ENCODE data around the gene CEMIP. TPM values are rescaled to one million over a fixed set of nuclear protein-coding genes. Genes with fewer than 3 reads are reported as not detected.

Gene CEMIP
- total and polyA plus RNA-seq, 10 of the 15 experiments (the other 5 are each of a cell fraction or from before 2014, with no cell fraction given) = 0.01 to 0.44 (median 0.16) TPM; not detected in 6

DNA sequence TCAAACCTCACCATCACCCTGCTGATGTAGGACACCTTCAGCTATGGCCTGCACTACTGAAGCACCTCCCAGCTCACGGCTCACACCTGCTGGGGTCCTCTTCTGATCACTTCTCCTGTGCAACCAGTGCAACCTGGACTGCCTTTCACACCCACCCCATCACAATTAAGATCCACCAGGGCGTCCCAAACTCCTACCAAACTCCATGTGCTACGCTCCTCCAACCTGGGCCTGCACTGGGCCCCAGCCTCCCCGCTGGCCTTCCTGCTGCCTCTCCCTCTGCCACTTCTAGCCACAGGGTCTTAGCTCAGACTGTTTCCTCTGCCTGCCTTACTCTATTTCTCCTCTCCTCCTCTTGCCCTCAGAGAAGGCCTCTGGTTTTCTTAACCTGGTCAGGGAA is 197.7 kb downstream of the CEMIP start:
- intact Hi-C loops (cut with micrococcal nuclease; ENCODE audit: unreplicated experiment) (no loop called here), in situ Hi-C loops (cut with MboI) (no loop called here)
- H3K36me3 ChIP-seq (ENCODE audit: control insufficient read depth in 2 of 2, insufficient read depth in 2 of 2, low read length in 1 of 2) = peaks cover 1 to 3% of the 10 kb centered on the region in 2 experiments; a peak in 3 of 4 replicates
- SMC1A ChIA-PET (ENCODE audit: uncharacterized antibody, unreplicated experiment) = interaction anchor here (0.7 to 2.7 kb wide), 3 partner anchors 131 to 289 kb away, joined by 3 to 14 read pairs (median 3); no protein-coding TSS in a partner anchor
- FAIRE-seq (no peak), DNase-seq (ENCODE audit: low read depth, low spot score) (no peak), ATAC-seq (no peak)
- H3K9ac ChIP-seq (ENCODE audit: control insufficient read depth, insufficient read depth, low read length) = no peak overlapping the region
- CTCF ChIA-PET = interaction anchor here (1.2 to 2.4 kb wide), 9 partner anchors 9 to 521 kb away, joined by 3 to 24 read pairs (median 4); no protein-coding TSS in a partner anchor
- no peaks in the 10 kb centered on the region for H3K79me2 ChIP-seq (ENCODE audit: control insufficient read depth, insufficient read depth, low read length)
- H3K4me2 ChIP-seq (ENCODE audit: control insufficient read depth, insufficient read depth) = no peak overlapping the region
- H4K20me1 ChIP-seq (ENCODE audit: control insufficient read depth, insufficient read depth) = no peaks in the 10 kb centered on the region
- H3K9me3 ChIP-seq (replicated peaks; ENCODE audit: control insufficient read depth, insufficient read depth, low read length) = no peaks in the 10 kb centered on the region
- H2AFZ ChIP-seq (ENCODE audit: control insufficient read depth, low read depth, low read length) = no peak overlapping the region
- no peaks in the 10 kb centered on the region for H3K27me3 ChIP-seq (replicated peaks in 1 of 2; ENCODE audit: control insufficient read depth in 2 of 2, insufficient read depth in 2 of 2, low read length in 1 of 2)
- no TSS peak for BruUV-seq (replicated peaks)
- TF ChIP-seq POLR2A (IDR thresholded peaks at IDR 0.05; ENCODE audit: low read depth, low read length) = 0 out of 2 replicates have a peak, but pooled peaks have one; percentile 25
- no peak for TF ChIP-seq ZNF24 (IDR thresholded peaks at IDR 0.05)
- no peak for TF ChIP-seq KLF5 (IDR thresholded peaks at IDR 0.05; ENCODE audit: partially characterized antibody)
- 99% methylated on average over 4 of the region's 4 CpGs for WGBS (ENCODE audit: insufficient coverage, insufficient replicate concordance, low lambda C conversion rate, missing lambda C conversion rate)
- H3K27ac ChIP-seq (ENCODE audit: control insufficient read depth, insufficient read depth) = no peak overlapping the region
- no peak overlapping the region for H3K4me3 ChIP-seq
- RAD21 ChIA-PET (ENCODE audit: unreplicated experiment) = interaction anchor here (1.2 to 4.2 kb wide), 2 partner anchors 9 to 289 kb away, joined by 3 to 31 read pairs; no protein-coding TSS in a partner anchor
- H3K4me1 ChIP-seq (ENCODE audit: control insufficient read depth, insufficient read depth, low read length) = no peaks in the 10 kb centered on the region
- POLR2A ChIA-PET = no interaction called here

DNA sequence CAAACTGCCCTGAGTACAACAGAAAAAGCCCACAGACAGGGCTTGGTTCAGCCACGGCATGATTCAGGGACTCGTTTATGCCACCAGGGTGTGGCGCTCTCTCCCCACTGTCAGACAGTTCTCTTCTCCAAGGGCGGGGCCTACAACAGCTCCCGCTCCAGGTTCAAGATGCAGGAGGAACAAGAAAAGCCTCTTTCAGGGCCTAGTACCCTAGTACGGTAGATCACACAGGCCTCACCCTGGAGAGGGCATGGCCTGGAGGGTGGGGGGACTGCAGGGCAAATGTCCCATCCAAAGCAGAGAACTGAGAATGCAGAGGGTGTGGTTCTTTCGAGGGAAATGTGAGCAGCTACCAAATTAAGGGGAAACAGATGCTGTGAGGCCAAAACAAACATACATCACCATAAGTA is 198.5 kb downstream of the CEMIP start:
- peaks cover 1 to 4% of the 10 kb centered on the region in 2 experiments; a peak in 3 of 4 replicates for H3K36me3 ChIP-seq (ENCODE audit: control insufficient read depth in 2 of 2, insufficient read depth in 2 of 2, low read length in 1 of 2)
- DNase-seq (ENCODE audit: low read depth, low spot score) (no peak), FAIRE-seq (peak; percentile 68), ATAC-seq (peak; percentile 72)
- H3K79me2 ChIP-seq (ENCODE audit: control insufficient read depth, insufficient read depth, low read length) = peaks cover 6% of the 10 kb centered on the region
- intact Hi-C loops (cut with micrococcal nuclease; ENCODE audit: unreplicated experiment) = no loop called here
- no peak overlapping the region for H3K4me3 ChIP-seq
- no peak overlapping the region for H3K27ac ChIP-seq (ENCODE audit: control insufficient read depth, insufficient read depth)
- 63% methylated on average over 7 of the region's 7 CpGs for WGBS (ENCODE audit: insufficient coverage, insufficient replicate concordance, low lambda C conversion rate, missing lambda C conversion rate)
- H4K20me1 ChIP-seq (ENCODE audit: control insufficient read depth, insufficient read depth) = no peaks in the 10 kb centered on the region
- ChIA-PET CTCF (interaction anchor here (0.6 to 2.4 kb wide), 11 partner anchors 10 to 522 kb away, joined by 3 to 24 read pairs (median 4); no protein-coding TSS in a partner anchor), RAD21 (ENCODE audit: unreplicated experiment) (interaction anchor here (0.8 to 4.2 kb wide), 5 partner anchors 8 to 289 kb away, joined by 3 to 31 read pairs (median 3); no protein-coding TSS in a partner anchor), POLR2A (no interaction called here), SMC1A (ENCODE audit: uncharacterized antibody, unreplicated experiment) (interaction anchor here (0.7 to 2.7 kb wide), 3 partner anchors 76 to 288 kb away, joined by 3 to 14 read pairs (median 3); no protein-coding TSS in a partner anchor)
- H3K9ac ChIP-seq (ENCODE audit: control insufficient read depth, insufficient read depth, low read length) = no peak overlapping the region
- no peaks in the 10 kb centered on the region for H3K4me1 ChIP-seq (ENCODE audit: control insufficient read depth, insufficient read depth, low read length)
- H3K27me3 ChIP-seq (replicated peaks in 1 of 2; ENCODE audit: control insufficient read depth in 2 of 2, insufficient read depth in 2 of 2, low read length in 1 of 2) = no peaks in the 10 kb centered on the region
- H3K4me2 ChIP-seq (ENCODE audit: control insufficient read depth, insufficient read depth) = no peak overlapping the region
- no peaks in the 10 kb centered on the region for H3K9me3 ChIP-seq (replicated peaks; ENCODE audit: control insufficient read depth, insufficient read depth, low read length)
- in situ Hi-C loops (cut with MboI) = no loop called here
- no peak overlapping the region for H2AFZ ChIP-seq (ENCODE audit: control insufficient read depth, low read depth, low read length)
- TF ChIP-seq RAD21 (IDR thresholded peaks at IDR 0.05; ENCODE audit: insufficient read depth, low read depth, low read length) = peak; percentile 69
- TF ChIP-seq, protein P1, sequence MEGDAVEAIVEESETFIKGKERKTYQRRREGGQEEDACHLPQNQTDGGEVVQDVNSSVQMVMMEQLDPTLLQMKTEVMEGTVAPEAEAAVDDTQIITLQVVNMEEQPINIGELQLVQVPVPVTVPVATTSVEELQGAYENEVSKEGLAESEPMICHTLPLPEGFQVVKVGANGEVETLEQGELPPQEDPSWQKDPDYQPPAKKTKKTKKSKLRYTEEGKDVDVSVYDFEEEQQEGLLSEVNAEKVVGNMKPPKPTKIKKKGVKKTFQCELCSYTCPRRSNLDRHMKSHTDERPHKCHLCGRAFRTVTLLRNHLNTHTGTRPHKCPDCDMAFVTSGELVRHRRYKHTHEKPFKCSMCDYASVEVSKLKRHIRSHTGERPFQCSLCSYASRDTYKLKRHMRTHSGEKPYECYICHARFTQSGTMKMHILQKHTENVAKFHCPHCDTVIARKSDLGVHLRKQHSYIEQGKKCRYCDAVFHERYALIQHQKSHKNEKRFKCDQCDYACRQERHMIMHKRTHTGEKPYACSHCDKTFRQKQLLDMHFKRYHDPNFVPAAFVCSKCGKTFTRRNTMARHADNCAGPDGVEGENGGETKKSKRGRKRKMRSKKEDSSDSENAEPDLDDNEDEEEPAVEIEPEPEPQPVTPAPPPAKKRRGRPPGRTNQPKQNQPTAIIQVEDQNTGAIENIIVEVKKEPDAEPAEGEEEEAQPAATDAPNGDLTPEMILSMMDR (IDR thresholded peaks at IDR 0.05 in 2 of 3, conservative IDR thresholded peaks at IDR 0.05 in 1 of 3; ENCODE audit: control insufficient read depth in 2 of 3, extremely low read depth in 1 of 3, insufficient read depth in 1 of 3, low read depth in 3 of 3, low read length in 3 of 3) = peak; percentile 34 to 44 (median 43); a peak in 5 of 6 replicates
- TF ChIP-seq BHLHE40 (IDR thresholded peaks at IDR 0.05; ENCODE audit: borderline replicate concordance in 1 of 2, low read depth in 2 of 2, low read length in 1 of 2) = no peak
- no peak for TF ChIP-seq MYB (IDR thresholded peaks at IDR 0.05; ENCODE audit: borderline replicate concordance, low read depth, low read length)
- TF ChIP-seq SMC3 (IDR thresholded peaks at IDR 0.05; ENCODE audit: borderline replicate concordance, low read length) = peak; percentile 26; the same call in 1 of the 2 replicates
- no TSS peak for BruUV-seq (replicated peaks)

Measured in GM12878 (cell line).